Body of pancreas (tissue), 4 donors: Measurements from ENCODE around the gene EZH1. TPM values are rescaled to one million over a fixed set of nuclear protein-coding genes. Genes with fewer than 3 reads are reported as not detected.

Source experiments
- ATAC-seq: fragments of 150-250 bp; one replicate; pipeline ENCODE4 v1.9.1; 2016
- DNase-seq, 4 donors: peaks; one replicate each; pipeline ENCODE4 v3.0.0-alpha.2; 2019
- H3K27ac ChIP-seq, 4 donors: fragments of 200-600 bp; sonication (generic); 1 replicate in 3 of 4; 2 replicates in 1 of 4; pipeline versions ENCODE4 v1.5.1 to v1.6.1; 2016 to 2019; ENCODE audit warnings: mild to moderate bottlenecking in 1 of 4, mixed read lengths in 1 of 4, moderate library complexity in 1 of 4
- H3K27me3 ChIP-seq, 2 donors: fragments of 200-600 bp; sonication (generic); one replicate each; pipeline ENCODE4 v1.6.0; 2016; ENCODE audit warnings: mild to moderate bottlenecking in 1 of 2
- H3K36me3 ChIP-seq, 2 donors: fragments of 200-600 bp; sonication (generic); replicated peaks in 1 of 2; 2 replicates each; pipeline ENCODE4 v1.5.1; 2016; ENCODE audit warnings: low read depth in 2 of 2; ENCODE audit not compliant: insufficient read depth in 1 of 2
- H3K4me1 ChIP-seq: fragments of 200-600 bp; sonication (generic); one replicate; pipeline ENCODE4 v1.6.0; 2016
- H3K4me3 ChIP-seq, 2 donors: fragments of 200-600 bp; sonication (generic); 1 replicate in 1 of 2; 2 replicates in 1 of 2; pipeline ENCODE4 v1.5.1; 2016 to 2019
- H3K9me3 ChIP-seq, 3 donors: fragments of 200-600 bp; sonication (generic); 1 replicate in 2 of 3; 2 replicates in 1 of 3; pipeline ENCODE4 v1.5.1; 2016
- CTCF ChIP-seq, 7 experiments: fragments of 450-650 bp in 4 of 7; fragments of 200-600 bp in 3 of 7; sonication (generic) in 3 of 7; IDR thresholded peaks; one replicate each; pipeline ENCODE4 v1.5.1; 2016 to 2019; ENCODE audit warnings: antibody characterized with exemption in 7 of 7
- POLR2A ChIP-seq, 3 donors: fragments of 450-650 bp; IDR thresholded peaks; one replicate each; pipeline ENCODE4 v1.6.1; 2016; ENCODE audit warnings: antibody characterized with exemption in 3 of 3, mild to moderate bottlenecking in 2 of 3
- WGBS, 2 donors: methylation state at CpG; one replicate each; pipeline ENCODE4 v1.1.5; 2017; 5-methylcytosine and 5-hydroxymethylcytosine counted together
- intact Hi-C: fragments of 100-400 bp; cut with DNase I; formaldehyde crosslinking; loops from one replicate; pipeline ENCODE4 v1.15.1; 2023
- total RNA-seq, 2 donors: library from RNA; depleted of rRNA; stranded (reverse); fragments of >200 nt; gene quantifications; one replicate each; pipeline ENCODE4 v1.1.0, GENCODE V29; 2016

The EZH1 gene
- total RNA-seq, 2 donors from 2014 or later, result 19.1 to 28.5 TPM

- ATAC-seq (no peak), DNase-seq (no peak)
- H3K27me3 ChIP-seq, result no peaks in the 10 kb centered on the region
- TF ChIP-seq POLR2A (IDR thresholded peaks at IDR 0.05) (no peak), CTCF (IDR thresholded peaks at IDR 0.05) (no peak)
- H3K36me3 ChIP-seq, result peaks cover 0 to 1% of the 10 kb centered on the region in 2 donors
- intact Hi-C loops, result loop anchor here (10.0 kb wide), 1 partner anchor 249 kb away; no protein-coding TSS in a partner anchor
- no peaks in the 10 kb centered on the region for H3K9me3 ChIP-seq
- H3K4me3 ChIP-seq, result no peak overlapping the region
- no peaks in the 10 kb centered on the region for H3K4me1 ChIP-seq
- 88 to 93% methylated on average over 6 to 19 of the region's 20 CpGs for WGBS, 2 donors
- H3K27ac ChIP-seq, result no peak overlapping the region
These were observed 49.3 kb downstream of the EZH1 start for GRCh38 chr17:42695500-42695899.

DNA sequence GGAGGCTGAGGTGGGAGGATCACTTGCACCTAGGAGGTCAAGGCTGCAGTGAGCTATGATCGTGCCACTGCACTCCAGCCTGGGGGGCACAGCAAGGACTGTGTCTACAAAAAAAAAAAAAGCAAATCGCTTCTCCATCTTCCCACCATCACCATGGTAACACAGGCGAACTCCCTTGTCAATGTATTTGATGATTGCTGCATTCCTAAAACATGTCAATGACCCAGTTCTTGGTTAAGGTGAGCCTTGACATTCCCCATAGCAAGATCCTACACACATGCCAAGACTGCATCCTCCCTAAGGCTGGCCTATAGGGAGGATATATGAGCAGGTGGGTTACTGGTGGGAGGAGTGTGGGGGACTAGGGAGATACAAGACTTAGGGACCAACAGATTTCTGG is 50.3 kb downstream of the EZH1 start:
- DNase-seq (no peak), ATAC-seq (no peak)
- peaks cover 0 to 1% of the 10 kb centered on the region in 2 donors for H3K36me3 ChIP-seq
- WGBS, 2 donors, result 85 to 87% methylated on average over 3 of the region's 3 CpGs
- no peaks in the 10 kb centered on the region for H3K9me3 ChIP-seq
- intact Hi-C loops, result loop anchor here (10.0 kb wide), 1 partner anchor 250 kb away; no protein-coding TSS in a partner anchor
- no peaks in the 10 kb centered on the region for H3K27me3 ChIP-seq
- no peaks in the 10 kb centered on the region for H3K4me1 ChIP-seq
- TF ChIP-seq CTCF (IDR thresholded peaks at IDR 0.05), result no peak
- no peak for TF ChIP-seq POLR2A (IDR thresholded peaks at IDR 0.05)
- H3K4me3 ChIP-seq, result no peak overlapping the region
- no peak overlapping the region for H3K27ac ChIP-seq

DNA sequence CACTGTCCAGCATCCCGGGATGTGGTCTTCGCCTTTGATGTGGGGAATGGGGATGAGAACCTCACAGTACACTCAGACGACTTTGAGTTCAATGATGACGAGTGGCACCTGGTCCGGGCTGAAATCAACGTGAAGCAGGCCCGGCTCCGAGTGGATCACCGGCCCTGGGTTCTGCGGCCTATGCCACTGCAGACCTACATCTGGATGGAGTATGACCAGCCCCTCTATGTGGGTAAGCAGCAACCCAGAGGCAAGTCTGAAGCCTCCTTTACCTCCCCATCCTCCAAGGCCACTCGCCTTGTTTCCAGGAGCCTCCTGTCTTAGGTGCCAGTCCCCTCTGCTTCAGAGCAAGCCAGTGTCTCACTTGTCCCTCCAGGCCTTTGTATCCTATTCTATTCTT is 52.4 kb downstream of the EZH1 start:
- intact Hi-C loops, result loop anchor here (10.0 kb wide), 1 partner anchor 252 kb away; no protein-coding TSS in a partner anchor
- WGBS, 2 donors, result 74 to 79% methylated on average over 6 to 11 of the region's 11 CpGs
- H3K4me1 ChIP-seq, result no peaks in the 10 kb centered on the region
- ATAC-seq (no peak), DNase-seq (no peak)
- H3K4me3 ChIP-seq, result no peak overlapping the region
- no peaks in the 10 kb centered on the region for H3K27me3 ChIP-seq
- H3K27ac ChIP-seq, result no peak overlapping the region
- no peaks in the 10 kb centered on the region for H3K36me3 ChIP-seq
- TF ChIP-seq CTCF (IDR thresholded peaks at IDR 0.05) (no peak), POLR2A (IDR thresholded peaks at IDR 0.05) (no peak)
- H3K9me3 ChIP-seq, result no peaks in the 10 kb centered on the region

- no peaks in the 10 kb centered on the region for H3K4me1 ChIP-seq
- 86 to 87% methylated on average over 9 to 12 of the region's 12 CpGs for WGBS, 2 donors
- ATAC-seq (no peak), DNase-seq (no peak)
- intact Hi-C loops, result loop anchor here (10.0 kb wide), 1 partner anchor 254 kb away; no protein-coding TSS in a partner anchor
- no peak overlapping the region for H3K4me3 ChIP-seq
- no peaks in the 10 kb centered on the region for H3K27me3 ChIP-seq
- TF ChIP-seq CTCF (IDR thresholded peaks at IDR 0.05) (no peak), POLR2A (IDR thresholded peaks at IDR 0.05) (no peak)
- no peaks in the 10 kb centered on the region for H3K36me3 ChIP-seq
- no peak overlapping the region for H3K27ac ChIP-seq
- H3K9me3 ChIP-seq, result no peaks in the 10 kb centered on the region
These were observed 53.8 kb downstream of the EZH1 start for GRCh38 chr17:42691021-42691545.

- Histone ChIP-seq H3K4me3 (no peak overlapping the region), H3K27me3 (no peaks in the 10 kb centered on the region), H3K9me3 (no peaks in the 10 kb centered on the region), H3K36me3 (no peaks in the 10 kb centered on the region), H3K27ac (no peak overlapping the region), H3K4me1 (no peaks in the 10 kb centered on the region)
- ATAC-seq (no peak), DNase-seq (no peak)
- 79 to 80% methylated on average over 8 to 10 of the region's 10 CpGs for WGBS, 2 donors
- intact Hi-C loops, result loop anchor here (10.0 kb wide), 1 partner anchor 254 kb away; no protein-coding TSS in a partner anchor
- no peak for TF ChIP-seq CTCF (IDR thresholded peaks at IDR 0.05)
- no peak for TF ChIP-seq POLR2A (IDR thresholded peaks at IDR 0.05)
These were observed 54.2 kb downstream of the EZH1 start for GRCh38 chr17:42690596-42690995.
